Inflammatory macrophage treated with lipopolysaccharide for 1 hour (primary cell): ENCODE data around the gene MEN1.

Source experiments
- DNase-seq, 2 donors: peaks; one replicate each; pipeline ENCODE4 v3.0.0-alpha.2; 2020 to 2022

MEN1 gene

DNA sequence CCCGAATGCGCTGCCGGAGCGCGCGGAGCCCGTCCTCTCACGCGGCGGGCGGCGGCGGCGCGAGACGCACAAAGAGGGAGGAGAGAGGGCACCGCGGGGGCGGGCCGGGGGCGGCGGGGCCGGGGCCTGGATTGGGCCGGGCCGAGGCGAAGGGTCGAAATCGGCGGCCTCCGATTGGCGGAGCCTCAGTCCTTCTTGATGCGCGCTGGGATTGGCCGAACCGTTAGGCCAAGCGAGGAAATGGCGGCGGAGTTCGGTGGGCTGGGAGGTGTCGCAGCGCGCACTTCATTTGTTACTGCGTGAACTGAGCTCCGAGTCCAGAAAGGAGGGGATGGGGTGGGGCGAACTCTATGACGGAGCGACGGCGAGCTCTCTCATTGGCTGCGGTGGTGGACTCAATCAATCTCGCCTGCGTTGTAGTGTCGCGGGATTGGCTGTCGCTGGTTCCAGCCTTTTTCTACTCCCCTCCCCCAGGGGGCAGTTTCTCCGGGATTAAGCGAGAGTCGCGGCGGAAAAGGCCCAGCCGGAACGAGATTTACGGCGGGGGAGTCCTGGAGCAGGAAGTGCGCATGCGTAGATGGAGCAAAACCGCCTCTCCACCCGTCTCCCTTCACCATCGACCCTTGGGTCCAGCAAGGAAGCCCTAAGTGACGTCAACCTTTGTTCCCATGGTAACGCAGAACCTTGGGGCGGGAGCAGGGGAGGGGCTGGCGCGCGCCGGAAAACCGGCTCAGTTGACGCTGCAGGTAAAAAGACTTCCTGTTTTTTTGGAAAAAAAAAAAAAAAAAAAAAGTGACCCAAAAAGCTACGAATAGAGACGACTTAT is 31.7 kb downstream of the MEN1 start, which contains the start of gene SF1:
TSS of gene SF1 (minus strand) at position 70 of the 826 bp plus-strand sequence. CDS start 150 bp downstream, outside the sequence.
- DNase-seq, result peak; percentile 99 to 100

DNA sequence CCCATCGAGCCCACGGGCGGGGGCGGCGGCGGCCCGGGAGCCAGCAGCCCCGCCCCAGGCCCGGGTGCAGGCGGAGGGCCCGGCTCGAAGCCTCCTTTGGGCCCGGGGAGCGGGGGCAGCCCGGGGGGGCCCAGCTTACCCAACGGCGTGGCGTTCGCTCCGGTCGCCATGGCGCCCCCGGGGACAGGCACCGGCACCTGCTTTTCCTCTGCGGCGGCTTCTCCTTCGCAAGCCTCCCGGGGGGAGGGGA is 32.2 kb downstream of the MEN1 start:
- DNase-seq, result no peak

DNA sequence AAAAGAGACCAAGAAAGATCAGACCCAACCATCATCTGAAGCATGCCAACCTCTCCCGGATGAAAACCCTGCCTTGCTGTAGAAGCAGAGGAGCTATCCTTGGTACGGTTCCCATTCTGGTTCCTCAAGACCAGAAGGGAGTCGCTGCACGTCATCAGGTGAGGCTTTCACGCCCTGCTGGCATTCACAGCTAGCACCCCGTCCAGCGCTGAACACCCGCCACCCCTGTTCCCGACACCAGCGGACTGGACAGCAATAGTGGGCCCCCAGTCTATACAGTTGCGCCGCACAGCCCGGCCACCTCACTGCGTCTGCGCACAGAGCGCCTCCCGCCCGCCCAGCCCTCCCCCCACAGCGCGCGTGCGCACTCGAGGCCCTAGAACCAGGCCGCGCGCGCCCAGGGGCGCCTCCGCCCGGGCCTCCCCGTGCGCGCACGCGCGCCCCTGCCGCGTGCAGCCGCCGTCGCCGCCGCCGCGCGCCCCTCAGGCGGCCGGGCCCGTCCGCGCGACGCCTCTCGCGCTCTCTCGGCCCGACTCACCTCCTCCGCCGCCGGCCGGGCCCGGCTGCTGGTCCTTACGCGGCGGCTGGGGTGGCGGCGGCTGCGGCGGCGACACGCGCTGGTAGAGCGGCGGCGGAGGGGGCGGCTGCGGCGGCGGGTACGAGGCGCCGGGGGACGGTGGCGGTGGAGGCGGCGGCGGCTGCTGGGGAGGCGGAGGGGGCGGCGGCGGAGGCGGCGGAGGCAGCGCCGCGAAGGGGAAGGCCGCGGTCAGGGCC is 32.7 kb downstream of the MEN1 start:
- peak; percentile 72 to 81 for DNase-seq

DNA sequence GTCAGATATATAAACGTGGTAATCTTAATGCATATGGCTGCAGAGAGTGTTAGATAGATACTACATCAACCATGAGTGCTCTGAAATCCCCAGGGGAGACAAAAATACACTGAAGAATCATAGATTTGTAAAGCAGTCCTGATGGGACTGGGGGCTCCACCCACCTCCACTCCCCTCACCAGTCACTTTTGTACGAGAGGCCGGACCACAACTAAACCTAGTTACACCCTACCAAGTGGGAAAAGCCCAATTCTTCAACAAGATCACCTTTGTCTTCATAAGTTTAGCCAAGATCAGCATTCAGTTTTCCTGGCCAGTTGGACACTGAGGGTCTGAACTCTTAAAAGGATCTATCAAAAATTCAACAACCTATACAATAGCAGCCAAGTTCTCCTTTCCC is 33.5 kb downstream of the MEN1 start:
- no peak for DNase-seq

DNA sequence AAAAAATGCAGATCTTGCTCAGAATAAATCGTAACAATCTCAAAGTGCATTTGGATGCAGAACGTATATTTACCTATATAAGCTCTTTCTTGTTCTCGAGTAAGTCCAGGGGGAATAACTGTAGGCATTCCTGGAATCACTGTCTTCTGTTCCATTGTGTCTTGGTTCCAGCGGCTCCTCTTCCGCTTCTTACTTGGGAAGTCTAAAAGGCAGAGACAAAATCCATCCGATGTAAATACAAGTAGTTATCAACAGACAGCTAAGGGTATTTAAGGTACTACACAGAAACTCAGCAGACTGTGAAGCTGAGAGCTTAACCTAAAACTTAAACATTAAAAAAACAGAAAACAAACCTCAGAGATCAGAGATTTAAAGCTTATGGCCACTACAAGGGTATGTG is 33.9 kb downstream of the MEN1 start:
- no peak for DNase-seq

DNA sequence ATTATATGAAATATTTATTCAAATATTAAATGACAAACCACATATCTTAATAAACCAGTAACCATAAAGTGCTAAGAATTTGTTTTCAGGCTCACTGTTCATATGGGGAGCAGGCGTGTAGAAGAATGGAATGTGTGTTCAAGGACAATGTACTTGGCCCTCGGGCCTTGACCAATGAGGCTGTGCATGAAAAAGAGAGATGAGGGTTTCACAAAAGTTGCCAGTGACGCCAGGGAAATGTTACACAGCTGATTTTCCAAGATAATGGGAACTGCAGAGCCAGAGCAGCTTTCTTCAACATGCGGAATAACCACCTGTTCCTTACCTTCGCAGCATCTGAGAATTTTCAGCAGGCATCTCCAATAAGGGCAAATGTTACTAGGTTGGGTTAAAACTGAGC is 36.2 kb downstream of the MEN1 start:
- no peak for DNase-seq

DNA sequence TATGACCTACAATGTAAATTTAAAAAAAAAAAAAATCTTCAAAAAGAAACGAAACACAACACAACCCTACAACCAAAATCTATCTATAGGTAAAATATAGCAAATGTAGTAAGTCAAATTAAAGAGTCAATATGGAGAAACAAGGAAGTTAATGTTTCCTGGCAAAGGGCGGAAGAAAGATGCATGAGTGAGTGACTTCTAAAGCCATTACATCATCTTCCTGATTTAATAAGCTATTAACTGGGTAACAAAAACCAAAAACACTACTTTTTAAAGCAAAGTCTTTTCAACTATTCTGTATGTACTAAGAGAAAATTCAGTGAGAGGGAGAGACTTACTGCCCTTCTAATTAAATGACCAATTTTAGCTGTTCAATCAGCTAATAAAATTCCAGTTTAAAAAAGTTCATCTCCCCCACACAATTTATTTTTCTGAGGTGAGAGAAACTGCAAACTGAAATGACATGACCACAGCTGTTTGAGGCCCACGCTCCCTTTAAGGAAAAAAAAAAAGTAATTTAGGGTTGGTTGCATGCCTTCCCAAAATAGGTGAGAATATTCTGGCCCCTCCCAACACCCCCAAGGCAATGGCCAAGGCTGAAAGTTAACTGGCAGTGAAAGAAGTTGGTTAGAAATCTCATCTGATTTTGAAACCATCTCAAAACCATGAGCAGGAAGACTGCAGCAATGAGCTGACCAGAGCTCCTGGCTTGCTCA is 37.9 kb downstream of the MEN1 start:
- DNase-seq, result peak; percentile 52 to 61

DNA sequence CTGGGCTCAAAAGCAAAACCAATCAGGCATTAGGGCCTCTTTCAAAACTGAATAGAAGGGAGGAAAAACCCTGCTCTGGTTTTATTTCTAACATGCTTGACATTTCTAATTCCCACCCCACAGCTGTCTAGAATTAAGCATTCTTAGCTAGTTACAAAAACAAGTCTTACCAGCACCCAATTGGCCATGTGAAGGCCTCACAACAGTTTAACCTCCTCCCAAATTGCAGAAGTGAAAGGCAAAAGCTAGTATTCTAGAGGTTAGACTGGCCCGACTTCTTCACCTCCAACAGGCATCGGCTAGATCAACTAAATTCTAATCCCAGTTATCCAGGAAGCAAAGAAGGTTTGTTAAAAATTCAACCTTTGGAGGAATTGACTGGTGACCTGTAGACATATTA is 38.5 kb downstream of the MEN1 start:
- peak; percentile 3 to 36 for DNase-seq

DNA sequence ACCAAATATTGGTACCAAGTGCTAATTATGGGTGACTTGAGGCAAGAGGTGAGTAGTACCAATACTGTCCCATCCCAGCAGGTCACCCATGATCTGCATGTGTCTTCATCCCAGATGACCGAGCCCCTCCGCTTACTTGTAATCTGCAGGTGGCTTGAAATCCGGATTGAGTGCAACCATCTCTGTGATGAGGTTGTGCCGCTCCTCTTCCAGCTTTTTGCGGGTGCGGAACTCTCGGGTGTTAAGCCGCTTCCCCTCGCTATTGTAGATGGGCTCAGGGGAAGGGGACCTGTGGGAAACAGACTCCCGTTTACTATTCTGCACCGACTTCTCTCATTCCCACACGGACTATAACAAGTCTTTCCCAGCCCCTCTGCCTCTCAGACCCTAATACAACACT is 40.2 kb downstream of the MEN1 start:
- DNase-seq, result no peak

DNA sequence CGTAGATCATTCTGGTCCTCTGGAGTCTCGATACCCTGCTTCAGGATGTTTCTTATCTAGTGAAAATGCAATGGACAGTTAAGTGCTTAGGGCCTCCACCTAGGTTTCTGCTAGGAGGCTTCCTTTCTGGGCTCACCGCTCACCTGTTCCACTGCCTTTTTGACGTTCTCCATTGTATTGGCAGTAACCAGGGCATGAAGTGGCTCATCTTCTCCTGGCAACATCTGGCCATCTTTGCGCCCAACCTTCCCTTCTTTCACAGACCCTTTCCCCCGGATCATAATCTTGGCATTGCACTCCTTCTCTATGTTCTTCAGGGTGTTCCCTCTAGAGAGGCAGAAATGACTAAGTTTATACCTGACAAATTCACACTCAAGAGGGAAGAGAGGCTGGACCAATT is 41.1 kb downstream of the MEN1 start:
- DNase-seq, result no peak

DNA sequence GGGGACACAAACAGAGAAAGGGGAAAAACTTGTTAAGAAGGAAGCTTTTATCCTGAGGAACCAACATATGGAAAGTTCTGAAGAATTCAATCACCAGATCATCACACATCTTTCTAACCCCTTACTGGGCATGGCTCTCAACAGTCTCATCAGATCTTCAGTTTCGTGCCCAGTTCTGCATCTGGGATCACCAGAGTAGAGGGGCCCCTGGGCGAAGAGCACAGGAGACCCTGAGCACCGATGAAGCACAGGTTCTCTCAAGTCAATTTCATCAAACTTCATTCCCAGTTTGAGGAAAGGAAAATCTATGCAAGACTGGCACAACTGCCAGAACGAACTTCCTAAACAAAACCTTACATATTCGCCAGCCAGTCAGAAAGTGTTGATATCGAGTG is 42.1 kb downstream of the MEN1 start:
- DNase-seq, result no peak

DNA sequence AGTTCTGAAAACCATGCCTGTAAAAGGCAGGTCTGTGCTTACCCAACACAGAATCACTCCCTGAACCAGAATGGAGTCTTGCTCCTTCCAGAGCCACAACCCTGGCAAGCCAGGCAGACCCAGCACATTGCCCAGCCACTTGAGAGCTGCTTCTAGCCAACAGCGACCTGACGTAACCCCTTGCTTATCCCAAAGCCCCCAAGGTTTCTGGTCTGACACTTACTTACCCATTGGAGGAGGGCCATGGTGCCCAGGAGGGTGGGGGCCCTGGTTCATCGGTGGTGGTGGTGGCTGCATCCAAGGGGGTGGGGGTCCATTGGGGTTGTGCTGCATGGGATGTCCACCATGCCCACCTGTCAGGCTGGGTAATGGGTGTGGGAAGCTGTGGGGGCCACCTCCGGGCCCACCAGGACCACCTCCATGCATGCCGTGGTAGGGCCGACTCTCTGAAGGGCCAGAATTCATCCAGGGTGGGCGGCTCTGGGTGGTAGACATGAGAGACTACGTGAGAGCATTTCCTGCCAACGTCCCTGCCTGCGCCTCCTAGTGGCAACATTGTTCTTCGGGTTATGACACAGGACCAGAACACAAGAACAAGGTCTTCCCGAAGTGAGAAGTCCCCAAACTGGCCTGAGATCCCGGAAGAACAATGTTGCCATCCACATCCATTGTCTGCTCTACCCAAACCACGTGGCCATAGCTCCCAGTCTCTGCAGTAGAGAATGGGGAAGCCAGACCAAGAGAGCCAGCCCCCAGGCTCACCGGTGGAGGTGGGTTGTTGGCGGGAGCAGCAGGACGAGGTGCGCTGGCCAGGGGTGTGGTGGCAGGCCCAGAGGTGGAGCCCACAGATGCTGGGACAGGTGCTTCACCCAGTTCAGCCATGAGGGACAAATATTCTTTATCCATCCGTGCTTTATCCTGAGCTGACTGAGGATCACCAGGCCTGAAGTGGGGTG is 42.7 kb downstream of the MEN1 start:
- DNase-seq, result peak; percentile 41 to 87

DNA sequence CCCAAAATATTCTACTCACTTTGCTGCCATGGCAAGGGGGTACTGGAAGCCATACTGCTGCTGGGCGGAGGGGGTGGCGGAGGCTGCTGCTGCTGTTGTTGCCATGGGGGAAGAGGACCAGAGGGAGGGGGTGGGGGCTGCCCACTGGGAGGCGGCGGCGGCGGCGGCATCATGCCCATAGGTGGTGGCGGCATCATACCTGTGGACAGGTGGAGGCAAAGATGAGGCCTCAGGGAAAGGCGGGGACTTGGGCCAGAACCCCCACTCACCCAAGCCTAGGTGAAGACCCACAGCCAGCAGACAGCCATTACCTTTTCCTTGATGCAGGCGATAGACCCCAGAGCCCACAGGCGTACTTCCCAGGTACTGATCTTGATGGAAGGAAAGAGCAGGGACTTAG is 43.5 kb downstream of the MEN1 start:
- no peak for DNase-seq

DNA sequence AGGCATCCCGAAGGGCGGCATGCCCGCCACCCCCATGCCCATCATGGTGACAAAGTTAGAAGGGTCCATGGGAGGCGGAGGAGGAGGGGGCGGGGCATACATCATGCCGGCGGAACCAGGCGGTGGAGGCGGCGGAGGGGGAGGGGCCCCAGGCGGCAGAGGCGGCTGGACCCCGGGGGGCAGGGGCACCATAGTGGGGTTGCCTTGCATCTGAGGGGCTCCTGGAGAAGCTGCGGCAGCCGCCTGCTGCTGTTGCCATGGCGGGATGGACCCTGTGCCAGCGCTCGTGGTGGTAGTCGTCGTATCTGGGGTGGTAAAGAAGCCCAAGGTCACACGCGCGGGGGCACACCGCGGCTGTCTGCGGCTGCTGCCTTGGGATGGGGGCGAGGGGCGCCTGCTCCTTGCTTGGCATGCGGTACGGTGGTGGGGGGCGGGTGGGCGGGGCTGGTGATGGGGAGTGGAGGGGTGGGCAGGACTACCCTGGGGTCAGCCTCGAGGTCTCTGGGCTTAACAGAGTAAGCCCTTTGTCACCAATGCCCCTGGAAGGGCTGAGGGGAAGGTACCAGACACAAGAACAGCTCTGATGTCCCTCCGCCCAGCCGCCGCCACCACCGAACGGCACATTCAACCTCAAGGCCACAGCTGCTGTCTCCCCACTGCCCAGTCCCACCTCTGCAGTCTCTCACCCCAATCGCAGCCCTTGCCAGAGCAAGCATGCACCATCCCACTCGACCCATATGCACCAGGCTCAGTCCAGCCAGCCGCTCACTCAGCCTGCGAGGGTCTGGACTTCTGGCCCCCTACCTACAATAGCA is 44.3 kb downstream of the MEN1 start:
- no peak for DNase-seq

DNA sequence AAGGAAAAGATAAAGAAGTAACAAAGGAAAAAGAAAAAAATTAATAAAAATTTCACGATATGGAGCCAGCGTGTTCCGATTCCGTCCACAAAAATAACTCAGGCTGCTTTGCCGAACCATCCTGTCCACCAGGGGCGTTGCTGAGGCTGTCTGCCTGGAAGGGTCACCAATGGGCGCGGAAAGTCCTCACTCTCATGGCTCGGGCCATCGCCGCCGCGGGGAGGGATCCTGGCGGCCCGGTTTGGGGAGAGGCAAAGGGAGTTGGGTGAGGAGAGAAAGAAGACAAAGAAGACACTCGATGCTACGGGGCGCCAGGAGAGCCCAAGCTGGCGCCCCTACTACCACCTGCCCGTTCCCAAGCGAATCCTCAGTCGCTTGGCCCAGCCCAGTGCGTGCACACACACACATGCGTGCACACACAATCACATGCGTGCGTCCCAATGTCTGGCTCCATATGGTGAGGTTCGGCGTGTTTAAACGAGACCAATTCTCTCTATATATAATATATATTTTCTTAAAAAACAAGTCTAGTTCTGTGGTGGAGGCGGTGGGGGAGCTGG is 45.0 kb downstream of the MEN1 start:
- DNase-seq, result no peak

DNA sequence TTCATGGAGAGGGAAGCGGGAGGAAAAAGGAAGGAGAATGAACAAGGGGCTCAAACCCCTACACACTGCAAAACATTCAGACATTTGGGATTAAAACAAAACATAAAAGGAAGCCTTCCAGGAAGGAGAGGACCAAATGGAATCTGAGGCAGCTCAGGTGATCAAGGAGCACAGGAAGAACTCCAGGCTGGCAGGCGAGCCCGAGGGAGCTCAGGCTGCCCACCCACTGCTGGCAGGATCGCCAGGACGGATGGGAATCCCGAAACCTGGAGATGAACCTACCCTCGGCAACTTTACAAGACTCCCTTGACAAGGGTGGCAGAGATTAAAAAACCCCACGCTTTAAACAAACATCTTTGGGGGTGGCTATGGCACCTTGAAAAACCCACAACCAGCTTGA is 45.6 kb downstream of the MEN1 start:
- DNase-seq, result no peak

DNA sequence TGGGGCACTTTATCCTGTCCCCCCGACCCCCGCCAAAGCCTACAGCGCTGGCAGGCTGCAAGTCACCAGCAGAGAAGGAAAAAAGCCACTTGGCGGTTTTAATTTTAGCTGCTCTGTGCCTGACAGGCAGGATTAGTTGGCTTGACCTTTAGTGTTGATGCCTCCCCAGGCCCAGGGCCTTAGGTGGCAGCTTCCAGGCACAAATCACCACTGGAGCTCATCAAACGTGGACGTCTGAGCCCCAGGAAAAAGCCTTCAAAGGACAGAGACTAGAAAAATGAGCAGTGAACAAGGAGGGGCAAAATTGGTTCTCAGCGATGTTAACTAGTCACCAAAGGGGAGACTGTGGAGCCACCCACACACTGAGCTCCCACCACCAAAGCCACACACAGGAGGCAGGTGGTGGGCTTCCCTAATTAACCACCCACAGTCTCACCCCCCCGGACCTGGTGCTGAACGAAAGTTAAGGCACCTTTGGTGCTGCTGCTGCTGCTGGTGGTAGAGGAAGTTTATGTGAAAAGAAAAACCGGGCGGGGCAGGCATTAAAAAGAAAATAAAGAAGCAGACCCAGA is 46.2 kb downstream of the MEN1 start:
- no peak for DNase-seq

DNA sequence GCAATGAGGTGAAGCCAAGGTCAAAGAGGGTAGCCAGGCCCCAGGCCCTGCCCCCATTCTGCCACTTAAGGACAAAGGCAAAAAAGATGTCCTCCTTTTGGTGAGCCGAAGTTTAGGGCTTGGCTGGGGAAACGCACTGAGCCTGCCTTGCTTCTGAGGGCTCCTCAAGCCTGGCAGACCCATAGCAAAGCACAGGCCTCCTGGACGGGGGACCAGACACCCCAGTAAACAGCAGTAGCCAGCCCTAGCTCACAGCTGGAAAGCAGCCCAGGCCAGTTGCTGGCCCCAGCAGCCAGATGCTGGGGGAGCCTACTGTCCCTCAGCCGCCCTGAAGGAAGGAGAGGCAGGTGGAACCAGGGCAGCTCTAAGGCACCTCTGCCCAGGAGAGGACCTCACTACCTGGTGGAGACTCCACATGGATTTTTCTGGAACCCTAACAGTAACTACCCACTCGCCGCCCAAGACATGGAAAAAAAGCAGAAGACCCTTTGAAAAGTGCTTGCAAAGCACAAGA is 46.8 kb downstream of the MEN1 start:
- DNase-seq, result no peak

DNA sequence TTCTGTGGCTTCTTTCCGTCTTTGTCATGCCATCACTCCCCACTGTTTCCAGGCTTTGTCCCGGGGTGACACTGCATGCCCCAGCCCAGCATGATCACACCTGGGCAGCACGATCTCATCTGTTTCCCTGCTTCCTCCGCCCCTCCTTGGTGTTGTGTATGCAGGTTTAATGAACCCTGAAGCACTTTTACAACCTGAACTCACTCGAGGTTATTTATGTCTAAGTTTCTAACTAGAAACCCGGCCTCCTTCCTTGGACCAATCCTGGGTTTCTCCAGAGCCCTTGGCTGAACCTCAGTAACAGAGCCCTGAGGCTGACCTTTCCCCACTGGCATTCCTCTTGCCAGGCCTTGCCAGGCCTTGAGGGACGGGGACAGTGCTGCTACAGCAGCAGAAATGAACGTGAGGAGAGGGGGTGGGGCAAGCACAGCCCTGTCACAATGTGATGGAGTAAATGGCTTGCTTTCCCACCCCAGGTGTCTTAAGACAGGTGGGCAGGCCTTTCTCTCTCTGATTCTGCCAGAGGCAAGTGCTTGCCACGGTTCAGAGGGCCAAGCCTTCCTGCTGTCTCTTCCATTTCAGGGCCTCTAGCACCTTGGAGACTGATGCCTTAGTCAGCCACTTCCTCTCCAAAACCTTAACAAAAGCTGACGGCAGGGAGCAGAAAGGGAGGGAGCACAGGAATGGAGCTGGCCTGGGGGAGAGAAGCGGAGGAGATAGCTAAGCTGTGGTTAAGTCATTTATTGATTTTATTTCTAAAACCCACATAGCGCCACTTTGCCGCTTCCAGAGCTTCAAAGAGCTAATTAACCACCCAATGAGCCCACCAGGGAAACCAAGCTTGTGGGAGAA is 47.5 kb downstream of the MEN1 start:
- DNase-seq, result no peak

DNA sequence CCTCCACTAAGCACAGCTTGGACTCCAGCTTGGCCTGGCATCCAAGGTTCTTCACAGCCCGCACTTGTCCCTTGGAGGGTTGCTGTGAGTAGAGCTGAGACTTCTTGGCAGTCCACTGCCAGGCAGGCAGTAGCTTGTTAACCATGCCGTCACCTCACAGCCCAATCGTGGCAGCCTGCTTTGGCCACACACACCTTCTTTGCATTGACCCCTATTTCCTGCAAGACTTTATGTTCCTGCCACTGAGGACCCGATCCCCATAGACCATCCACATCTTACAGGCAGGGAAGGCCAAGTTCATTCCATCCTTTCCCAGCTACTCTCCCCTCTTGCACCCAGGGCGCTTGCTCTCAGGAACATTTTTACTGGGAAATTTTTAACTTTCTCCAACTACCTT is 48.1 kb downstream of the MEN1 start:
- DNase-seq, result no peak
